Osteoblast (primary cell): ENCODE data around the gene NPSR1. TPM values are rescaled to one million over a fixed set of nuclear protein-coding genes. Genes with fewer than 3 reads are reported as not detected.

Experiments
- DNase-seq: peaks from one replicate; pipeline ENCODE4 v3.0.0; 2011; ENCODE audit warnings: low spot score, mixed read lengths; ENCODE audit not compliant: insufficient read length; ENCODE audit errors: missing footprints
- H2AFZ ChIP-seq: 2 replicates; pipeline ENCODE4 v1.6.0; 2011; ENCODE audit warnings: mild to moderate bottlenecking, low read length
- H3K27ac ChIP-seq: 2 replicates; pipeline ENCODE4 v1.5.1; 2011; ENCODE audit warnings: mild to moderate bottlenecking, low read depth, low read length, moderate library complexity
- H3K27me3 ChIP-seq: 2 replicates; pipeline ENCODE4 v1.6.0; 2012; ENCODE audit warnings: mild to moderate bottlenecking, control low read depth, inconsistent platforms, low read length, moderate library complexity; ENCODE audit not compliant: insufficient read depth
- H3K36me3 ChIP-seq: 2 replicates; pipeline ENCODE4 v1.5.1; 2011; ENCODE audit warnings: mild to moderate bottlenecking, low read length, control low read depth, moderate library complexity; ENCODE audit not compliant: insufficient read depth
- H3K4me1 ChIP-seq: 2 replicates; pipeline ENCODE4 v1.5.1; 2011; ENCODE audit warnings: mild to moderate bottlenecking, low read length, control low read depth, moderate library complexity; ENCODE audit not compliant: insufficient read depth
- H3K4me2 ChIP-seq: 2 replicates; pipeline ENCODE4 v1.6.0; 2011; ENCODE audit warnings: mild to moderate bottlenecking, low read length; ENCODE audit not compliant: insufficient read depth
- H3K4me3 ChIP-seq: fragments of 200-600 bp; sonication (generic); 3 replicates; pipeline ENCODE4 v1.5.1; 2012; ENCODE audit warnings: mild to moderate bottlenecking, low read length, inconsistent platforms; ENCODE audit not compliant: insufficient read depth
- H3K79me2 ChIP-seq: 2 replicates; pipeline ENCODE4 v1.6.0; 2012; ENCODE audit warnings: mild to moderate bottlenecking, low read length, control low read depth, inconsistent platforms; ENCODE audit not compliant: insufficient read depth
- H3K9me3 ChIP-seq: 2 replicates; pipeline ENCODE4 v1.5.1; 2011; ENCODE audit warnings: low read depth, low read length, control low read depth
- H4K20me1 ChIP-seq: 2 replicates; pipeline ENCODE4 v1.6.0; 2012; ENCODE audit warnings: mild to moderate bottlenecking, low read length, control low read depth; ENCODE audit not compliant: insufficient read depth
- total RNA-seq: library from RNA; depleted of rRNA; stranded (reverse); fragments of >200 nt; gene quantifications from 2 replicates; pipeline ENCODE4 v1.2.3, GENCODE V29; 2012
- TF ChIP-seq, protein P1 (sequence below): IDR thresholded peaks from 2 replicates; pipeline ENCODE4 v1.5.1; 2011; ENCODE audit warnings: mild to moderate bottlenecking, low read depth, low read length, moderate library complexity; ENCODE audit errors: extremely low read depth

NPSR1 gene
- total RNA-seq, 1 donor: not detected

DNA sequence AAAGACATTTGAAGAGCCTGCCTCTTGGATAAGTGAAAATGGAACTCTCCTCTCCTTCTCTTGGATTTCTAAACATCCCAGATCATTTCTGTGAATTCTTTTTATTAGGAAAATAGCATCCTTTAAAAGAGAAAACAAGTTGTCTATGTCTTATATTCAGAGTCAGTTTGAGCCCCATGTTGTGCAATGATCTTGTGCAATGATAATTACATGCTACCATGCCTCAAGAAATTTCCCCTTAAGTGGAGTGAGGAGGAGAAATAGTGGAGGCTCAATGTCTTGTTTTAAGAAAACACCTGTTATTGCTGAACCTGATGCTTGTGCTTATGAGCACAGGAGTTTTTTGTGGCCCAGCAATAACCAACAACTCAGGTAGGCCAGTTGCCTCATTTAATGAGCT, 103.6 kb downstream of the NPSR1 start:
- H2AFZ ChIP-seq: no peak overlapping the region
- TF ChIP-seq, protein P1, sequence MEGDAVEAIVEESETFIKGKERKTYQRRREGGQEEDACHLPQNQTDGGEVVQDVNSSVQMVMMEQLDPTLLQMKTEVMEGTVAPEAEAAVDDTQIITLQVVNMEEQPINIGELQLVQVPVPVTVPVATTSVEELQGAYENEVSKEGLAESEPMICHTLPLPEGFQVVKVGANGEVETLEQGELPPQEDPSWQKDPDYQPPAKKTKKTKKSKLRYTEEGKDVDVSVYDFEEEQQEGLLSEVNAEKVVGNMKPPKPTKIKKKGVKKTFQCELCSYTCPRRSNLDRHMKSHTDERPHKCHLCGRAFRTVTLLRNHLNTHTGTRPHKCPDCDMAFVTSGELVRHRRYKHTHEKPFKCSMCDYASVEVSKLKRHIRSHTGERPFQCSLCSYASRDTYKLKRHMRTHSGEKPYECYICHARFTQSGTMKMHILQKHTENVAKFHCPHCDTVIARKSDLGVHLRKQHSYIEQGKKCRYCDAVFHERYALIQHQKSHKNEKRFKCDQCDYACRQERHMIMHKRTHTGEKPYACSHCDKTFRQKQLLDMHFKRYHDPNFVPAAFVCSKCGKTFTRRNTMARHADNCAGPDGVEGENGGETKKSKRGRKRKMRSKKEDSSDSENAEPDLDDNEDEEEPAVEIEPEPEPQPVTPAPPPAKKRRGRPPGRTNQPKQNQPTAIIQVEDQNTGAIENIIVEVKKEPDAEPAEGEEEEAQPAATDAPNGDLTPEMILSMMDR: no peak
- H3K27ac ChIP-seq: no peak overlapping the region
- no peaks in the 10 kb centered on the region for H3K79me2 ChIP-seq
- no peaks in the 10 kb centered on the region for H3K9me3 ChIP-seq
- H3K4me2 ChIP-seq: no peak overlapping the region
- H4K20me1 ChIP-seq: no peaks in the 10 kb centered on the region
- H3K4me3 ChIP-seq: no peak overlapping the region
- H3K4me1 ChIP-seq: no peaks in the 10 kb centered on the region
- H3K27me3 ChIP-seq: no peaks in the 10 kb centered on the region
- H3K36me3 ChIP-seq: no peaks in the 10 kb centered on the region
- no peak for DNase-seq

DNA sequence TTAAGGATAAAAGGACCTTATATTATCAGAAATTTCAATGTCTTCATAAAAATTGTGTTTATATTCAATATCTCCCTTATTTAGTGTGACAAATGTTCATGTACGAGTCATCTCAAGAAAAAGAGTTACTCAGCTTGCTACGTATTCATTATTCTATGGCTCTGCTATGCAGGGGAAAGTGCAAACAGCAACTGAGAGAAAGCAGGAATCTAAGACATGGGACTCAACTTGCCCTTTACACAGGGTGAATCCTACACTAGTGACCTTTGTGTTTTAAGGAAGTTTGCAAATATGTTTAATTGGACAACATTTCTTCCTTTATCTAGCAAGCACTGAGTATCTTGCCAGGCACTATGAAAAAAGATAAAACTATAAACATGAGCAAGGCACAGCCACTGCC, 104.7 kb downstream of the NPSR1 start:
- H3K36me3 ChIP-seq: no peaks in the 10 kb centered on the region
- no peak overlapping the region for H3K27ac ChIP-seq
- H3K9me3 ChIP-seq: no peaks in the 10 kb centered on the region
- H3K4me3 ChIP-seq: no peak overlapping the region
- no peaks in the 10 kb centered on the region for H3K4me1 ChIP-seq
- TF ChIP-seq, protein P1: no peak
- no peak overlapping the region for H3K4me2 ChIP-seq
- H4K20me1 ChIP-seq: no peaks in the 10 kb centered on the region
- no peak overlapping the region for H2AFZ ChIP-seq
- no peaks in the 10 kb centered on the region for H3K27me3 ChIP-seq
- peak; percentile 26 for DNase-seq
- H3K79me2 ChIP-seq: no peaks in the 10 kb centered on the region

DNA sequence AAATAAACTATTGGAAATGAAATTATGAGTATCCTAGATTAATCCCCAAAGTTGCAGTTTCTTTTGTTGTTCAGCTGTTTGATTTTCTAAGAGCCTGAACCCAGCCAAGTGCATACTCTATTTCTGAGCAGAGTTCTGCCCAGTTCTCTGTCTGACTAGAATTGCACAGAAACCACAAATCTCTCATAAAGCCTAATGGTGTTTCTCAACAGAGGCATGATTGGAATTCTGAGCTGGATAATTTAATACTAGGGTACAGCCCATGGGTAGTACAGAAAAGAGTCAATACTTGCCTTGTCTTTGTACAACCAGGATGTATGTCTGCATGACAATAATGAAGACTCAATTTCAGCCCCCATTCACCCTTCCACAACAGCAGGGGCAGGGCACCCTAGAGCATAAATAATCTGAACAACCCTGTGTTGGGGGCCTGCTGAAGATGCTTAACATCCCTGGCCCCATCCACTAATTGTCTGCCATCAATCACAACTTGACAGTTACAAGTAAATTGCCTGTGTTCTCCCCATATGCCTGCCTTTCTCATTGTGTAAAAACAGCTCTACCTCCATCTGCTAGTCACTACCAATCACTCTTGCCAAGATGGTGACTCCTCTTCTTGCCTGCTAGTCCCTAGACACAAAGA, 114.4 kb downstream of the NPSR1 start:
- Histone ChIP-seq H3K27ac (no peak overlapping the region), H3K27me3 (no peaks in the 10 kb centered on the region), H3K9me3 (peaks cover 3% of the 10 kb centered on the region), H3K4me3 (no peak overlapping the region), H3K79me2 (no peaks in the 10 kb centered on the region), H4K20me1 (no peaks in the 10 kb centered on the region), H3K4me1 (no peaks in the 10 kb centered on the region), H3K36me3 (no peaks in the 10 kb centered on the region), H2AFZ (no peak overlapping the region), H3K4me2 (no peak overlapping the region)
- DNase-seq: no peak
- TF ChIP-seq, protein P1: no peak

DNA sequence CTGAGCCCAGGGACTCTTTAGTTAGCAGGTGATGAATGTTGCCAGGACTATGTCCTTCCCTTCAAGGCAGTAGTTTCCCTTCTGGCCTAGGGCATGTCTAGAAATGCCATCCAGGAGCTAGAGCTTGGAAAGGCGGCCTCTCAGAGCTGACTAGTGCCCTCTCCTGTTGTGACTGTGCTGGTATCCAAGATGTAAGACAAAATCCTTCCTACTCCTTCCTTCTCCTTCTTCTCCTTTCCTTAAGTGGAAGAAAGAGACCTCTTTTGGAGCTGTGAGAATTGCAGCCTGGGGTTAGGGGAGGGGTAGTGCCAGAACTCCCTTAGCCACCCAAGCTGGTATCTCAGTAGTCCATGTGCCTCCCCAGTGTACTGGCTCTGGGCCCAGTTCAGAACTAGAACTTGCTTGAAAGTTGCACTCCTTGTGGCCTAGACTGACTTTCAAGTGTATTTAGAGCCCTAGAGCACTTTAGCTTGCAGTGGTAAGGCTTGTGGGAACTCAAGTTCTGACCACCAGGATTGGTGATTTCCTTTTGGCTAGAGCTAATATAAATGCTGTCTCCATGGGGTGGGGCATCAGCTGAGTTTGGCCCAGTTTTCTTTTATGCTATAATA, 118.8 kb downstream of the NPSR1 start:
- Histone ChIP-seq H3K4me2 (no peak overlapping the region), H3K36me3 (no peaks in the 10 kb centered on the region), H3K4me3 (no peak overlapping the region), H3K4me1 (no peaks in the 10 kb centered on the region), H3K27me3 (no peaks in the 10 kb centered on the region), H3K9me3 (peaks cover 3% of the 10 kb centered on the region), H3K27ac (no peak overlapping the region), H2AFZ (no peak overlapping the region), H3K79me2 (no peaks in the 10 kb centered on the region), H4K20me1 (no peaks in the 10 kb centered on the region)
- TF ChIP-seq, protein P1: no peak
- DNase-seq: no peak
